Measurements from ENCODE around the gene NDUFAF2. TPM values are rescaled to one million over a fixed set of nuclear protein-coding genes. Genes with fewer than 3 reads are reported as not detected.

The NDUFAF2 gene
- total RNA-seq, 2 donors from 2014 or later, result 20.9 to 36.0 TPM

DNA sequence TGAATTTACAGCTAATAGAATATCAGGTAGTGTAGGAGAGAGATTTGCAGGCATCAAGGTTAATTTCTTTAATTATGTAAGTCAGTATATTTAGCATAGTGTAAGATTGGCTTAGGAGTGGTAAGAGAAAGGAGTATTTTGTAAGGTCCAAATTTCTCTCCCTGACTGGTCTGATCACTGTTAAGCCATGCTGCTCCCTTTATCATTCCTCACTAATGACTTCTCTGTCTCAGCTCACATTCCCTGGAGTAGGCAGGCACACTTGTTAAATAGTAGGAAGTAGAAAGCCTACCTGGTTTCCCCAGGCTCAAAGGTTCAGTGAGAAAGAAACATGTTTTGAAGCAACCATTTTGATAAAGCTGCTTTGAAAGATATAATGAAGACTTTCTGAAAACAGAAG, 126.5 kb downstream of the NDUFAF2 start:
- H3K27ac ChIP-seq, result no peak overlapping the region
- DNase-seq, result no peak
- TF ChIP-seq, protein P1, sequence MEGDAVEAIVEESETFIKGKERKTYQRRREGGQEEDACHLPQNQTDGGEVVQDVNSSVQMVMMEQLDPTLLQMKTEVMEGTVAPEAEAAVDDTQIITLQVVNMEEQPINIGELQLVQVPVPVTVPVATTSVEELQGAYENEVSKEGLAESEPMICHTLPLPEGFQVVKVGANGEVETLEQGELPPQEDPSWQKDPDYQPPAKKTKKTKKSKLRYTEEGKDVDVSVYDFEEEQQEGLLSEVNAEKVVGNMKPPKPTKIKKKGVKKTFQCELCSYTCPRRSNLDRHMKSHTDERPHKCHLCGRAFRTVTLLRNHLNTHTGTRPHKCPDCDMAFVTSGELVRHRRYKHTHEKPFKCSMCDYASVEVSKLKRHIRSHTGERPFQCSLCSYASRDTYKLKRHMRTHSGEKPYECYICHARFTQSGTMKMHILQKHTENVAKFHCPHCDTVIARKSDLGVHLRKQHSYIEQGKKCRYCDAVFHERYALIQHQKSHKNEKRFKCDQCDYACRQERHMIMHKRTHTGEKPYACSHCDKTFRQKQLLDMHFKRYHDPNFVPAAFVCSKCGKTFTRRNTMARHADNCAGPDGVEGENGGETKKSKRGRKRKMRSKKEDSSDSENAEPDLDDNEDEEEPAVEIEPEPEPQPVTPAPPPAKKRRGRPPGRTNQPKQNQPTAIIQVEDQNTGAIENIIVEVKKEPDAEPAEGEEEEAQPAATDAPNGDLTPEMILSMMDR (IDR thresholded peaks at IDR 0.05), result no peak
- H3K27me3 ChIP-seq, result no peaks in the 10 kb centered on the region
- H3K4me3 ChIP-seq, result no peak overlapping the region
- no peaks in the 10 kb centered on the region for H3K9me3 ChIP-seq
- intact Hi-C loops (cut with DNase I), result no loop called here
- no peak overlapping the region for H3K9ac ChIP-seq (ENCODE audit: low read depth in 2 of 2, low read length in 2 of 2)
- H3K4me1 ChIP-seq, result no peaks in the 10 kb centered on the region
- H3K36me3 ChIP-seq, result no peaks in the 10 kb centered on the region

DNA sequence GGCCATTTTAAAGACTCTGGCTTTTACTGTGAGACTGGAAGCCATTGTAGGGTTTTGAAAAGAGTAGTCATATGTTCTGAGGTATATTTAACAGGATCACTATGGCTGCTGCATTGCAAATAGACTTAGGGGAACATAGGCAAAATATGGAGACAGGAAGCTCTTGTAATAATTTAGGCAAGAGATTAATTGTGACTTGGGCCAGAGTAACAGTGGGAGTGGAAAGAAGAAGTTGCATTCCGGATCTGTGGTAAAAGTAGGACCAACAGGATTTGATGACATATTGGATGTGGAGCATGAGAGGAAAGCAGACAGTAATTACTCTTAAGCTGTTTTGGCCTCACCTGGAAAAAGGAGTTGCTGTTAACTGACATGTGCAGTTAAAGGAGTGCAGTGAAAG, 131.6 kb downstream of the NDUFAF2 start:
- Histone ChIP-seq H3K27me3 (no peaks in the 10 kb centered on the region), H3K9ac (ENCODE audit: low read depth in 2 of 2, low read length in 2 of 2) (no peak overlapping the region), H3K36me3 (no peaks in the 10 kb centered on the region), H3K9me3 (no peaks in the 10 kb centered on the region), H3K4me3 (no peak overlapping the region), H3K4me1 (no peaks in the 10 kb centered on the region), H3K27ac (no peak overlapping the region)
- intact Hi-C loops (cut with DNase I), result no loop called here
- DNase-seq, result no peak
- TF ChIP-seq, protein P1 (IDR thresholded peaks at IDR 0.05), result no peak

DNA sequence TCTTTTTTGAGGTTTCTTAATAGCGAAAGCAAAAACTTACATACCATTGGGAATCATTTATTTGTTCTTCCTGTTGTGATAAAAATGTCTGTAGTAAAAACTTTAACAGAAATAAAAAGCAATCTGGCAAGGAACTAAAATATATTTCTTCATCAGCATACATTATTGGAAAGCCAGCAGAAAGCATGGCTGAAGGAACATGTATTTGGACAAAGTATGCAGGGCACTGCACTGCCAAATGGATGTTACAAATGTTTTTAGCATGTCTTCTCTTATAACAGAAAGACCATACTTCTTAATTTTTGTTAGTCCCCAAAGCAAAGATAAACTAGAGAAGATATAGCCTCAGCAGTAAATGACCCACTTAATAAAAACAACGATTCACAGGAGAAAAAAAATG, 136.7 kb downstream of the NDUFAF2 start:
- no peaks in the 10 kb centered on the region for H3K36me3 ChIP-seq
- TF ChIP-seq, protein P1 (IDR thresholded peaks at IDR 0.05), result no peak
- no peaks in the 10 kb centered on the region for H3K4me1 ChIP-seq
- no peak overlapping the region for H3K27ac ChIP-seq
- no peaks in the 10 kb centered on the region for H3K9me3 ChIP-seq
- H3K4me3 ChIP-seq, result no peak overlapping the region
- H3K9ac ChIP-seq (ENCODE audit: low read depth in 2 of 2, low read length in 2 of 2), result no peak overlapping the region
- no peak for DNase-seq
- H3K27me3 ChIP-seq, result no peaks in the 10 kb centered on the region
- intact Hi-C loops (cut with DNase I), result no loop called here

DNA sequence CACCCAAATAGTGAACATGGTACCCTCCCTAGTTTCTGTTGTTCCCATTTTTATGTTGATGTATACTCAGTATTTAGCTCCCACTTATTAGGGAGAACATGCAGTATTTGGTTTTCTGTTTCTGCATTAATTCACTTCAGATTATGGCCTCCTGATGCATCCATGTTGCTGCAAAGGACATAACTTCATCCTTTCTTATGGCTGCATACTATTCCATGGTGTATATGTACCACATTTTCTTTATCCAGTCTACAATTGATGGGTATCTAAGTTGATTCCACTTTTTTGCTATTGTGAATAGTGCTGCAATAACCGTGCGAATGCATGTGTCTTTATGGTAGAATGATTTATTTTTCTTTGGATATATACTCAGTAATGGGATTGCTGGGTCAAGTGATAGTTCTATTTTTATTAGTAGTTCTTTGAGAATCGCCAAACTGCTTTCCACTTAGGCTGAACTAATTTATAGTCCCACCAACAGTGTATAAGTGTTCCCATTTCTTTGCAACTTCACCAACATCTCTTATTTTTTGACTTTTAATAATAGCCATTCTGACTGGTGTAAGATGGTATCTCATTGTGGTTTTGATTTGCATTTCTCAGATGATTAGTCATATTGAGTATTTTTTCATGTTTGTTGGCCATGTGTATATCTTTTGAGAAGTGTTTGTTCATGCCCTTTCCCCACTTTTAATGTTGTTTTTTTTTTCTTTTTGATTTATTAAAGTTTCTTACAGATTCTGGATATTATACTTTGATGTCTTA, 137.7 kb downstream of the NDUFAF2 start:
- Histone ChIP-seq H3K9ac (ENCODE audit: low read depth in 2 of 2, low read length in 2 of 2) (no peak overlapping the region), H3K27me3 (no peaks in the 10 kb centered on the region), H3K27ac (no peak overlapping the region), H3K4me1 (no peaks in the 10 kb centered on the region), H3K36me3 (no peaks in the 10 kb centered on the region), H3K9me3 (no peaks in the 10 kb centered on the region), H3K4me3 (no peak overlapping the region)
- DNase-seq, result no peak
- intact Hi-C loops (cut with DNase I), result no loop called here
- TF ChIP-seq, protein P1 (IDR thresholded peaks at IDR 0.05), result no peak

DNA sequence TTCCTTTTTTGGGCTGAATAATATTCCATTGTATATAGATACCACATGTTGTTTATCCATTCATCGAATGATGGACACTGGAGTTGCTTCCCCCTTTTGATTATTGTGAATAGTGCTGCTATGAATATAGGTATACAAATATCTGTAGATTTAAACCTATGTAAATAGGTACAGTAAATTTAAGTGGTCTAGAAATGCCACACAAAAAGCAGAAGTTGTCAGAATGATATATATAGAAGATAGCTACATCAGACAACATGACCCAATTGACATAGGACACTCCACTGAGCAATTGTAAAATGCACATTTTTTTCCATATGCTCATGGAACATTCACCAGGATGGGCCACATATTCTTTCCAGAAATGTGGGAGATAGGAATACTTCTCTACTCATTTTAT, 139.7 kb downstream of the NDUFAF2 start:
- Histone ChIP-seq H3K36me3 (no peaks in the 10 kb centered on the region), H3K9ac (ENCODE audit: low read depth in 2 of 2, low read length in 2 of 2) (no peak overlapping the region), H3K27ac (no peak overlapping the region), H3K27me3 (no peaks in the 10 kb centered on the region), H3K4me3 (no peak overlapping the region), H3K9me3 (no peaks in the 10 kb centered on the region), H3K4me1 (no peaks in the 10 kb centered on the region)
- TF ChIP-seq, protein P1 (IDR thresholded peaks at IDR 0.05), result no peak
- intact Hi-C loops (cut with DNase I), result no loop called here
- no peak for DNase-seq

Data from colonic mucosa (tissue), 4 donors.